Mesothelial cell of epicardium (in vitro differentiated cells): ENCODE results near the gene MT1M. TPM values are rescaled to one million over a fixed set of nuclear protein-coding genes. Genes with fewer than 3 reads are reported as not detected.
"Not testable (repeated sequence)": the region's sequence is repeated elsewhere in the genome, so short reads cannot be mapped to it uniquely, and the experiment has no call there.

Source experiments
- DNase-seq, 2 experiments: peaks; one replicate each; pipeline ENCODE4 v3.0.0; 2021; ENCODE audit warnings: low spot score in 2 of 2; ENCODE audit not compliant: unreplicated experiment in 2 of 2
- H3K27ac Mint-ChIP-seq: 2 replicates; pipeline ENCODE4 v1.8.0; 2021; ENCODE audit warnings: mixed read lengths
- H3K27me3 Mint-ChIP-seq: 2 replicates; pipeline ENCODE4 v1.8.0; 2021; ENCODE audit warnings: low read depth, mixed read lengths
- H3K36me3 Mint-ChIP-seq: 2 replicates; pipeline ENCODE4 v1.8.0; 2021; ENCODE audit warnings: mixed read lengths
- H3K4me1 Mint-ChIP-seq: 2 replicates; pipeline ENCODE4 v1.8.0; 2021; ENCODE audit warnings: mixed read lengths
- H3K4me3 Mint-ChIP-seq: 2 replicates; pipeline ENCODE4 v1.8.0; 2021; ENCODE audit warnings: mild to moderate bottlenecking, moderate library complexity, mixed read lengths
- H3K9me3 Mint-ChIP-seq: 2 replicates; pipeline ENCODE4 v1.8.0; 2021; ENCODE audit warnings: mixed read lengths
- total RNA-seq: library from RNA; stranded (reverse); gene quantifications from 3 replicates; pipeline ENCODE4 v1.2.1, GENCODE V29; 2021
- TF ChIP-seq, protein P1 (sequence below): fragments of 200-600 bp; sonication (generic); IDR thresholded peaks from one replicate; pipeline ENCODE4 v1.5.0; 2021; ENCODE audit warnings: antibody characterized with exemption; ENCODE audit not compliant: unreplicated experiment

Gene MT1M
- total RNA-seq, 1 donor from 2014 or later, result not detected

DNA sequence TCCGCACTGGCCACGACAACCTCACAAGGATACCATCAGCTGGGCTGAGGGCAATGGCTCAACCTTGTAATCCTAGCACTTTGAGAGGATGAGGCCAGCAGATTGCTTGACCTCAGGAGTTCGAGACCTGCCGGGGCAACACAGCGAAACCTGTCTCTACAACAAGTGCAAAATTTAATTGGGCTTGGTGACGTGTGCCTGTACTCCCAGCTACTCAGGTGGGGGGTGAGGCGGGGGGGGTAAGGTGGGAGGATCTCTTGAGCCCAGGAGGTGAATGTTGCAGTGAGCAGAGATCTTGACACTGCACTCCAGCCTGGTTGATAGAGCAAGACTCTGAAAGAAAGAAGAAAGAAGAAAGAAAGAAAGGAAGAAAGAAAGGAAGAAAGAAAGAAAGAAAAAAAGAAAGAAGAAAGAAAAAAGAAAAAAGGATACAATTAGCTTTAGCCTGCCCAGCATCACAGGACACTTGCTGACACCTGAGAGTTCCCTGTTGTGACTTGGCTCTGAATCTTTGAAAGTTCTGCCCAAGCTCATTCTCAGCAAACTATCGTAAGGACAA lies 12.0 kb upstream of the MT1M start:
- Mint-ChIP-seq H3K27me3 (peaks cover 78% of the 10 kb centered on the region), H3K4me1 (peaks cover 15% of the 10 kb centered on the region)
- TF ChIP-seq, protein P1, sequence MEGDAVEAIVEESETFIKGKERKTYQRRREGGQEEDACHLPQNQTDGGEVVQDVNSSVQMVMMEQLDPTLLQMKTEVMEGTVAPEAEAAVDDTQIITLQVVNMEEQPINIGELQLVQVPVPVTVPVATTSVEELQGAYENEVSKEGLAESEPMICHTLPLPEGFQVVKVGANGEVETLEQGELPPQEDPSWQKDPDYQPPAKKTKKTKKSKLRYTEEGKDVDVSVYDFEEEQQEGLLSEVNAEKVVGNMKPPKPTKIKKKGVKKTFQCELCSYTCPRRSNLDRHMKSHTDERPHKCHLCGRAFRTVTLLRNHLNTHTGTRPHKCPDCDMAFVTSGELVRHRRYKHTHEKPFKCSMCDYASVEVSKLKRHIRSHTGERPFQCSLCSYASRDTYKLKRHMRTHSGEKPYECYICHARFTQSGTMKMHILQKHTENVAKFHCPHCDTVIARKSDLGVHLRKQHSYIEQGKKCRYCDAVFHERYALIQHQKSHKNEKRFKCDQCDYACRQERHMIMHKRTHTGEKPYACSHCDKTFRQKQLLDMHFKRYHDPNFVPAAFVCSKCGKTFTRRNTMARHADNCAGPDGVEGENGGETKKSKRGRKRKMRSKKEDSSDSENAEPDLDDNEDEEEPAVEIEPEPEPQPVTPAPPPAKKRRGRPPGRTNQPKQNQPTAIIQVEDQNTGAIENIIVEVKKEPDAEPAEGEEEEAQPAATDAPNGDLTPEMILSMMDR, result no peak

GRCh38 chr16:56621665-56622445 lies 10.6 kb upstream of the MT1M start:
- not testable (repeated sequence) for H3K9me3 Mint-ChIP-seq, H3K27ac Mint-ChIP-seq, H3K36me3 Mint-ChIP-seq, DNase-seq, H3K4me3 Mint-ChIP-seq
- Mint-ChIP-seq H3K4me1 (peaks cover 19% of the 10 kb centered on the region), H3K27me3 (peaks cover 83% of the 10 kb centered on the region)

More for the DNA sequence above, 12.0 kb upstream of the MT1M start:
- H3K27ac Mint-ChIP-seq, result no peak overlapping the region
- no peaks in the 10 kb centered on the region for H3K9me3 Mint-ChIP-seq
- no peak for DNase-seq
- no peak overlapping the region for H3K4me3 Mint-ChIP-seq
- H3K36me3 Mint-ChIP-seq, result no peaks in the 10 kb centered on the region

DNA sequence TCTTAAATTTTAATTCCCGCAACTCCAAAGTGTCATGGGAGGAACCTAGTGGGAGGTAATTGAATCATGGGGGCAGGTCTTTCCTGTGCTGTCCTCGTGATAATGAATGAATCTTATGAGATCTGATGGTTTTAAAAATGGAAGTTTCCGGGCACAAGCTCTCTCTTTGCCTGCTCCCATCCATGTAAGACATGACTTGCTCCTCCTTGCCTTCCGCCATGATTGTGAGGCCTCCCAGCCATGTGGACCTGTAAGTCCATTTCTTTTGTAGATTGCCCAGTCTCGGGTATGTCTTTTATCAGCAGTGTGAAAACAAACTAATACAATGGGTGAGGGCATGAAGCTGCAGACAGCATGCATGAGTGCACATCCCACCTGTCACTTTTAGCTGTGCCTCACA lies 9.3 kb upstream of the MT1M start:
- DNase-seq, H3K4me3 Mint-ChIP-seq, H3K36me3 Mint-ChIP-seq, H3K27ac Mint-ChIP-seq, H3K9me3 Mint-ChIP-seq: not testable (repeated sequence)
- Mint-ChIP-seq H3K4me1 (peaks cover 18% of the 10 kb centered on the region), H3K27me3 (peaks cover 77% of the 10 kb centered on the region)

- peaks cover 18% of the 10 kb centered on the region for H3K4me1 Mint-ChIP-seq
- H3K27me3 Mint-ChIP-seq, result peaks cover 74% of the 10 kb centered on the region
- H3K27ac Mint-ChIP-seq, result no peak overlapping the region
- H3K36me3 Mint-ChIP-seq, result no peaks in the 10 kb centered on the region
- TF ChIP-seq, protein P1, result no peak
- H3K9me3 Mint-ChIP-seq, result no peaks in the 10 kb centered on the region
- DNase-seq, result no peak
- H3K4me3 Mint-ChIP-seq, result no peak overlapping the region
Measured at GRCh38 chr16:56623637-56624036, 8.8 kb upstream of the MT1M start.

DNA sequence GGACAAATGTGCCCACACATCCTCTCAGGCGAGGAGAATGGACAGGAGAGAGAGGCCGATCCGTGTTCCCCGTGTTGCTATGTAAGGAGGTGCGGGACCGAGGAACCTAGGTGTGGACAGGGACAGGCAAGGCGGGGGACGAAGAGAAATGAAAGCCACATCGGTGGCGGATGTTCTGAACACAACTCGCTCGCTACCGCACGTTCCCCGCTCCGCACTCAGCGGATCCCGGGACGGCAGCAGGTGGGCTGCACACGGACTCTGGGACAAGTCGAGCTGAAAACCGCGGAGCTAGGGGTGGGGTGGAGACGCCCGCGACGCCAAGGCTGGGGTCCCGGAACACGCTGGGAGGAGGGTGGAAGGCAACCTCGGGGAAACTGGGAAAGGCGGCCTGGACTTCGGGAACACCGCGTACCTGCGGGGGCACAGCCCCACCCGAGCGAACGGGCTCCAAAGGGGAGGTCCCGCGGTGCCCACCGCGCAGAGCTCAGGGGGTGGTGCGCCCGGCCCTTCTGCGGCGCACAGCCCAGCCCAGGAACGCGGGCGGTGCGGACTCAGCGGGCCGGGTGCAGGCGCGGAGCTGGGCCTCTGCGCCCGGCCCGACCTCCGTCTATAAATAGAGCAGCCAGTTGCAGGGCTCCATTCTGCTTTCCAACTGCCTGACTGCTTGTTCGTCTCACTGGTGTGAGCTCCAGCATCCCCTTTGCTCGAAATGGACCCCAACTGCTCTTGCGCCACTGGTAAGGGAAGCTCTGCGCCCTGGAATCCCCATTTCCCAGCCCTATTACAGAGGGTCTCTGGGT lies 7.1 kb upstream of the MT1M start, which contains the start of gene MT1E:
Gene MT1E (plus strand): TSS at position 642 of the 803 bp plus-strand sequence. CDS start 71 bp downstream, at position 713.
- Mint-ChIP-seq H3K27me3 (peaks cover 76% of the 10 kb centered on the region), H3K36me3 (no peaks in the 10 kb centered on the region), H3K9me3 (no peaks in the 10 kb centered on the region), H3K4me1 (peaks cover 18% of the 10 kb centered on the region), H3K27ac (no peak within 1 kb of the TSS), H3K4me3 (peak within 1 kb of the TSS; percentile 66)
- TF ChIP-seq, protein P1, result no peak
- no peak for DNase-seq

- Mint-ChIP-seq H3K4me3 (peak overlapping the region; percentile 57), H3K27ac (no peak overlapping the region), H3K27me3 (peaks cover 78% of the 10 kb centered on the region), H3K36me3 (no peaks in the 10 kb centered on the region), H3K9me3 (no peaks in the 10 kb centered on the region), H3K4me1 (peaks cover 18% of the 10 kb centered on the region)
- TF ChIP-seq, protein P1, result no peak
- no peak for DNase-seq
Measured at GRCh38 chr16:56625943-56626654, 6.4 kb upstream of the MT1M start.
